Panc1 (cell line): ENCODE results near the gene NMRAL1. TPM values are rescaled to one million over a fixed set of nuclear protein-coding genes. Genes with fewer than 3 reads are reported as not detected.

Experiments
- ATAC-seq: fragments of 200-7000 bp; cut with Tn5 transposase; 2 replicates; pipeline ENCODE4 v1.9.1; 2020; ENCODE audit warnings: mild to moderate bottlenecking, moderate library complexity
- BruUV-seq: library from RNA; stranded (reverse); fragments of 400-500 nt; replicated peaks from 2 replicates; lab custom pipeline; 2021; lab: Mats Ljungman, UMichigan
- CTCF ChIA-PET: fragments of 300-600 bp; sonication (Branson Sonifier 250); formaldehyde crosslinking; loops from one replicate; lab custom pipeline; 2022; ENCODE audit warnings: antibody characterized with exemption; lab: Charles Lee
- POLR2A ChIA-PET: fragments of 300-600 bp; sonication (Branson Sonifier 250); formaldehyde crosslinking; loops from one replicate; lab custom pipeline; 2022; ENCODE audit warnings: antibody characterized with exemption; lab: Charles Lee
- DNase-seq: peaks from one replicate; pipeline ENCODE4 v3.0.0-alpha.2; 2010; ENCODE audit warnings: low read depth, low spot score
- H3K27ac ChIP-seq: 2 replicates; pipeline ENCODE4 v1.5.1; 2011; ENCODE audit warnings: mild to moderate bottlenecking, low read length, inconsistent platforms
- H3K27me3 ChIP-seq: fragments of 200-500 bp; sonication (Bioruptor generic); 2 replicates; pipeline ENCODE4 v1.6.0; 2014; ENCODE audit warnings: low read length, inconsistent platforms; ENCODE audit not compliant: control insufficient read depth, insufficient read depth
- H3K36me3 ChIP-seq: fragments of 200-500 bp; sonication (Bioruptor generic); 2 replicates; pipeline ENCODE4 v1.5.1; 2014; ENCODE audit warnings: inconsistent platforms, mild to moderate bottlenecking, low read length, moderate library complexity; ENCODE audit not compliant: control insufficient read depth, insufficient read depth
- H3K4me1 ChIP-seq: 2 replicates; pipeline ENCODE4 v1.5.1; 2011; ENCODE audit warnings: inconsistent platforms, mild to moderate bottlenecking, low read length, moderate library complexity; ENCODE audit not compliant: control insufficient read depth, insufficient read depth
- H3K4me3 ChIP-seq, 2 experiments: 2 replicates each; pipeline ENCODE4 v1.5.1; 2011 to 2012; ENCODE audit warnings: low read depth in 2 of 2, low read length in 2 of 2, mild to moderate bottlenecking in 2 of 2, inconsistent platforms in 1 of 2, moderate library complexity in 1 of 2
- H3K9me3 ChIP-seq: fragments of 200-500 bp; sonication (Bioruptor generic); 2 replicates; pipeline ENCODE4 v1.5.1; 2014; ENCODE audit warnings: low read depth, mild to moderate bottlenecking, inconsistent platforms, low read length, moderate library complexity; ENCODE audit not compliant: control insufficient read depth, insufficient read depth
- POLR2AphosphoS5 ChIP-seq: IDR thresholded peaks from 2 replicates; pipeline ENCODE4 v1.6.1; 2012; ENCODE audit warnings: mild to moderate bottlenecking, low read depth, low read length, moderate library complexity
- REST ChIP-seq, 2 experiments: IDR thresholded peaks; 2 replicates each; pipeline ENCODE4 v1.6.1; 2011 to 2012; ENCODE audit warnings: low read depth in 2 of 2, control low read depth in 1 of 2, low read length in 1 of 2, mild to moderate bottlenecking in 1 of 2, moderate library complexity in 1 of 2; ENCODE audit not compliant: insufficient read depth in 1 of 2
- in situ Hi-C: cut with HindIII; loops from 2 replicates; pipeline ENCODE4 v1.10.0; 2016; ENCODE audit warnings: low sequenced_read_pairs, low pct_unique_long_range_greater_than_20kb
- intact Hi-C: fragments of 100-400 bp; cut with micrococcal nuclease; formaldehyde crosslinking; loops from one replicate; pipeline ENCODE4 v1.10.0; 2022; ENCODE audit not compliant: unreplicated experiment
- total RNA-seq: library from RNA; stranded (reverse); gene quantifications from one replicate; pipeline ENCODE4 v1.2.1, GENCODE V29; 2021; ENCODE audit not compliant: unreplicated experiment
- TF ChIP-seq, protein P1 (sequence below): fragments of 450-650 bp; IDR thresholded peaks from 2 replicates; pipeline ENCODE4 v1.5.1; 2017; ENCODE audit warnings: mild to moderate bottlenecking

The NMRAL1 gene
- total RNA-seq, 1 experiment from 2014 or later = 109 TPM

GRCh38 chr16:4511441-4512082 lies 37.1 kb upstream of the NMRAL1 start:
- no peak for DNase-seq
- no peaks in the 10 kb centered on the region for H3K4me1 ChIP-seq
- intact Hi-C loops = loop anchor here (5.0 kb wide), 1 partner anchor 36 kb away; no protein-coding TSS in a partner anchor
- in situ Hi-C loops = no loop called here
- H3K36me3 ChIP-seq = peaks cover 2% of the 10 kb centered on the region; the same call in 1 of the 2 replicates
- POLR2A ChIA-PET = no interaction called here
- no peak overlapping the region for H3K27ac ChIP-seq
- no peak for TF ChIP-seq REST (IDR thresholded peaks at IDR 0.05; ENCODE audit: insufficient read depth in 1 of 2, low read depth in 2 of 2, low read length in 1 of 2)
- TF ChIP-seq, protein P1, sequence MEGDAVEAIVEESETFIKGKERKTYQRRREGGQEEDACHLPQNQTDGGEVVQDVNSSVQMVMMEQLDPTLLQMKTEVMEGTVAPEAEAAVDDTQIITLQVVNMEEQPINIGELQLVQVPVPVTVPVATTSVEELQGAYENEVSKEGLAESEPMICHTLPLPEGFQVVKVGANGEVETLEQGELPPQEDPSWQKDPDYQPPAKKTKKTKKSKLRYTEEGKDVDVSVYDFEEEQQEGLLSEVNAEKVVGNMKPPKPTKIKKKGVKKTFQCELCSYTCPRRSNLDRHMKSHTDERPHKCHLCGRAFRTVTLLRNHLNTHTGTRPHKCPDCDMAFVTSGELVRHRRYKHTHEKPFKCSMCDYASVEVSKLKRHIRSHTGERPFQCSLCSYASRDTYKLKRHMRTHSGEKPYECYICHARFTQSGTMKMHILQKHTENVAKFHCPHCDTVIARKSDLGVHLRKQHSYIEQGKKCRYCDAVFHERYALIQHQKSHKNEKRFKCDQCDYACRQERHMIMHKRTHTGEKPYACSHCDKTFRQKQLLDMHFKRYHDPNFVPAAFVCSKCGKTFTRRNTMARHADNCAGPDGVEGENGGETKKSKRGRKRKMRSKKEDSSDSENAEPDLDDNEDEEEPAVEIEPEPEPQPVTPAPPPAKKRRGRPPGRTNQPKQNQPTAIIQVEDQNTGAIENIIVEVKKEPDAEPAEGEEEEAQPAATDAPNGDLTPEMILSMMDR = peak; percentile 81
- no peaks in the 10 kb centered on the region for H3K9me3 ChIP-seq
- CTCF ChIA-PET = interaction anchor here (0.6 to 0.8 kb wide), 3 partner anchors 15 to 105 kb away, joined by 3 to 10 read pairs (median 3); no protein-coding TSS in a partner anchor
- H3K4me3 ChIP-seq = no peak overlapping the region
- peak; percentile 81 for ATAC-seq
- TSS peak; percentile 81 for BruUV-seq
- H3K27me3 ChIP-seq = no peaks in the 10 kb centered on the region

GRCh38 chr16:4510747-4511426 lies 36.5 kb upstream of the NMRAL1 start:
- ATAC-seq (no peak), DNase-seq (no peak)
- TF ChIP-seq REST (IDR thresholded peaks at IDR 0.05; ENCODE audit: insufficient read depth in 1 of 2, low read depth in 2 of 2, low read length in 1 of 2) = no peak
- TF ChIP-seq, protein P1 = no peak
- no peak for TF ChIP-seq POLR2AphosphoS5
- POLR2A ChIA-PET = no interaction called here
- H3K4me3 ChIP-seq = no peak overlapping the region
- no peaks in the 10 kb centered on the region for H3K27me3 ChIP-seq
- H3K27ac ChIP-seq = no peak overlapping the region
- H3K4me1 ChIP-seq = no peaks in the 10 kb centered on the region
- no peaks in the 10 kb centered on the region for H3K9me3 ChIP-seq
- intact Hi-C loops = loop anchor here (5.0 kb wide), 1 partner anchor 36 kb away; no protein-coding TSS in a partner anchor
- in situ Hi-C loops = no loop called here
- H3K36me3 ChIP-seq = peaks cover 2% of the 10 kb centered on the region; the same call in 1 of the 2 replicates
- CTCF ChIA-PET = interaction anchor here (0.6 kb wide), 1 partner anchor 23 kb away, joined by 10 read pairs; no protein-coding TSS in a partner anchor
- BruUV-seq = no TSS peak
